ENCODE data around the gene YIPF4. TPM values are rescaled to one million over a fixed set of nuclear protein-coding genes. Genes with fewer than 3 reads are reported as not detected.
"Not testable (repeated sequence)": the region's sequence is repeated elsewhere in the genome, so short reads cannot be mapped to it uniquely, and the experiment has no call there.

Gene YIPF4
- total and polyA plus RNA-seq, 2 of the 8 experiments (the other 6 are each of a cell fraction or from before 2014, with no cell fraction given), result 2.9 to 21.4 TPM

DNA sequence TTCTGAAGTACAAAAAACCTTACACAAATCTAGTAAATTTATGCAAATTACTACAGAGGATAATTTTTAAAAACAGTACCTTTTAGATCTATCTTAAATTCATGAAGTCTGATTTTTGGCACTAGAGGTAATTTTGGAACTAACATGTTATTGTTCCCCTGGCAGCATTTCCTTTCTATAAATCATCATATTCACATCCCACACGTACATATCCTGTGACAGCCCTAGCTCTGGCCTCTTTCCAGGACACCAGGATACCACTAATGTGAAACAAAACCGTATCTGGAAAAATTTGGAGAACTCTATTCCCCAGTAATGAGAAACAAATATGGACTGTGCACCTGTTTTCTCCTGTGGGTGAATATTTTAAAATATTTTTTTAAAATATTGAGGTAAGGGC, 65.1 kb downstream of the YIPF4 start (continued):
- TF ChIP-seq, protein P1, sequence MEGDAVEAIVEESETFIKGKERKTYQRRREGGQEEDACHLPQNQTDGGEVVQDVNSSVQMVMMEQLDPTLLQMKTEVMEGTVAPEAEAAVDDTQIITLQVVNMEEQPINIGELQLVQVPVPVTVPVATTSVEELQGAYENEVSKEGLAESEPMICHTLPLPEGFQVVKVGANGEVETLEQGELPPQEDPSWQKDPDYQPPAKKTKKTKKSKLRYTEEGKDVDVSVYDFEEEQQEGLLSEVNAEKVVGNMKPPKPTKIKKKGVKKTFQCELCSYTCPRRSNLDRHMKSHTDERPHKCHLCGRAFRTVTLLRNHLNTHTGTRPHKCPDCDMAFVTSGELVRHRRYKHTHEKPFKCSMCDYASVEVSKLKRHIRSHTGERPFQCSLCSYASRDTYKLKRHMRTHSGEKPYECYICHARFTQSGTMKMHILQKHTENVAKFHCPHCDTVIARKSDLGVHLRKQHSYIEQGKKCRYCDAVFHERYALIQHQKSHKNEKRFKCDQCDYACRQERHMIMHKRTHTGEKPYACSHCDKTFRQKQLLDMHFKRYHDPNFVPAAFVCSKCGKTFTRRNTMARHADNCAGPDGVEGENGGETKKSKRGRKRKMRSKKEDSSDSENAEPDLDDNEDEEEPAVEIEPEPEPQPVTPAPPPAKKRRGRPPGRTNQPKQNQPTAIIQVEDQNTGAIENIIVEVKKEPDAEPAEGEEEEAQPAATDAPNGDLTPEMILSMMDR (IDR thresholded peaks at IDR 0.05; ENCODE audit: control extremely low read depth in 1 of 3, insufficient read depth in 1 of 3, low read depth in 1 of 3, low read length in 3 of 3), result no peak

DNA sequence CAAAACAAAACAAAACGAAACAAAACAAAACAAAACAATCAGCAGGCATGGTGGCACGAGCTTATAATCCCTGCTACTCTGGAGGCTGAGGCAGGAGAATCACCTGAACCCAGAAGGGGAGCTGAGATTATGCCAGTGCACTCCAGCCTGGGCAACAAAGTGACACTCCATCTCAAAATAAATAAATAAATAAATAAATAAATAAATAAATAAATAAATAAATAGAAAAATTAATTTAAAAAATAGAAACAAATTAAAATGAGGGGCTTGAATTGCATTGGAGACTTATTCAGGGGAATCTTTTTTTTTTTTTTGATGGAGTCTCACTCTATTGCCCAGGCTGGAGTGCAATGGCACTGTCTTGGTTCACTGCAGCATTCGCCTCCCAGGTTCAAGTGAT, 73.1 kb downstream of the YIPF4 start:
- H2BK20ac ChIP-seq (ENCODE audit: low read length); H2BK12ac ChIP-seq (ENCODE audit: low read depth, low read length); H3K36me3 ChIP-seq (ENCODE audit: control insufficient read depth in 2 of 4, insufficient read depth in 4 of 4, low read length in 3 of 4); H3K23me2 ChIP-seq (ENCODE audit: low read depth, low read length); H2BK15ac ChIP-seq (ENCODE audit: low read length); H3K9me3 ChIP-seq (ENCODE audit: insufficient read depth in 2 of 2, low read depth in 1 of 2, low read length in 1 of 2); H3K4me2 ChIP-seq (ENCODE audit: insufficient read depth in 1 of 2, low read depth in 2 of 2, low read length in 2 of 2); H3K27me3 ChIP-seq (replicated peaks in 1 of 4; ENCODE audit: control insufficient read depth in 3 of 4, extremely low read depth in 1 of 4, insufficient read depth in 3 of 4, low read length in 3 of 4); H3K79me1 ChIP-seq (ENCODE audit: low read depth, low read length); CTCF ChIA-PET (ENCODE audit: partially characterized antibody); POLR2A ChIA-PET (ENCODE audit: partially characterized antibody); H2AFZ ChIP-seq (ENCODE audit: low read length); H3K27ac ChIP-seq (ENCODE audit: low read depth, low read length); H3K4me3 ChIP-seq (ENCODE audit: extremely low read depth in 1 of 4, insufficient read depth in 2 of 4, low read depth in 3 of 4, low read length in 4 of 4); DNase-seq (ENCODE audit: low read depth in 1 of 2, low spot score in 2 of 2); H3K23ac ChIP-seq (ENCODE audit: insufficient read length); H3K18ac ChIP-seq (ENCODE audit: extremely low read depth, low read length); H3K4ac ChIP-seq (replicated peaks; ENCODE audit: insufficient read length, low read depth, low read length); H3K14ac ChIP-seq (ENCODE audit: insufficient read length); H3K4me1 ChIP-seq (replicated peaks in 1 of 4; ENCODE audit: control insufficient read depth in 3 of 4, insufficient read depth in 4 of 4, low read length in 3 of 4); H3K56ac ChIP-seq (replicated peaks; ENCODE audit: insufficient read length, low read depth, low read length); H4K20me1 ChIP-seq (replicated peaks in 1 of 2; ENCODE audit: control insufficient read depth in 1 of 2, insufficient read depth in 2 of 2, low read length in 2 of 2); FAIRE-seq; H3K9ac ChIP-seq (replicated peaks in 1 of 4; ENCODE audit: extremely low read depth in 1 of 4, low read depth in 3 of 4, low read length in 3 of 4); H4K91ac ChIP-seq (replicated peaks; ENCODE audit: insufficient read length, low read length); H2BK5ac ChIP-seq (ENCODE audit: low read depth, low read length); H2AK5ac ChIP-seq (ENCODE audit: low read depth, low read length); H2BK120ac ChIP-seq (replicated peaks; ENCODE audit: low read depth, low read length); H3K79me2 ChIP-seq (ENCODE audit: control insufficient read depth in 1 of 2, insufficient read depth in 2 of 2, low read length in 2 of 2); H4K8ac ChIP-seq (ENCODE audit: extremely low read depth, insufficient read depth, low read length); H4K5ac ChIP-seq (ENCODE audit: insufficient read length, low read depth, low read length): not testable (repeated sequence)
- WGBS, 2 experiments (ENCODE audit: extremely low coverage in 1 of 2, insufficient coverage in 1 of 2, insufficient read length in 1 of 2, insufficient replicate concordance in 2 of 2, low coverage in 1 of 2, low lambda C conversion rate in 2 of 2, missing lambda C conversion rate in 1 of 2), result 89% methylated on average over 3 of the region's 3 CpGs; no CpG with 5 or more reads in 1 of the 2 experiments

Data from H1 (cell line).